Measurements from ENCODE around the gene LRRK1. TPM values are rescaled to one million over a fixed set of nuclear protein-coding genes. Genes with fewer than 3 reads are reported as not detected.

The LRRK1 gene
- total RNA-seq, 1 experiment from 2014 or later: 7.6 TPM

- no peak for TF ChIP-seq ATF6 (CRISPR knock-in tag; IDR thresholded peaks at IDR 0.05)
- TF ChIP-seq ZNF219 (CRISPR knock-in tag; IDR thresholded peaks at IDR 0.05; ENCODE audit: borderline replicate concordance): no peak
Measured at GRCh38 chr15:101054116-101054515, 135.0 kb downstream of the LRRK1 start (continued).

GRCh38 chr15:101054991-101055390 lies 135.8 kb downstream of the LRRK1 start:
- H3K9me3 Mint-ChIP-seq: peaks cover 19% of the 10 kb centered on the region
- peaks cover 18% of the 10 kb centered on the region for H3K4me1 Mint-ChIP-seq
- no peaks in the 10 kb centered on the region; the same call in none of the 2 replicates for H3K27me3 Mint-ChIP-seq (ENCODE audit: low read depth)
- DNase-seq (ENCODE audit: low spot score): no peak
- TF ChIP-seq OVOL2 (CRISPR knock-in tag; IDR thresholded peaks at IDR 0.05; ENCODE audit: borderline replicate concordance) (no peak), HMGXB4 (CRISPR knock-in tag; IDR thresholded peaks at IDR 0.05) (no peak), FOXK1 (CRISPR knock-in tag; IDR thresholded peaks at IDR 0.05) (no peak), SMAD4 (CRISPR knock-in tag; IDR thresholded peaks at IDR 0.05) (no peak), NFYB (CRISPR knock-in tag; conservative IDR thresholded peaks at IDR 0.05; ENCODE audit: low read depth) (no peak), FOXP4 (CRISPR knock-in tag; IDR thresholded peaks at IDR 0.05) (no peak), TEAD4 (CRISPR knock-in tag; IDR thresholded peaks at IDR 0.05) (no peak), AFF4 (CRISPR knock-in tag; IDR thresholded peaks at IDR 0.05; ENCODE audit: borderline replicate concordance) (no peak), CREM (CRISPR knock-in tag; IDR thresholded peaks at IDR 0.05) (no peak), JAZF1 (CRISPR knock-in tag; IDR thresholded peaks at IDR 0.05) (no peak), E2F4 (CRISPR knock-in tag; IDR thresholded peaks at IDR 0.05; ENCODE audit: borderline replicate concordance, low read depth) (no peak)
- no peak overlapping the region for H3K27ac Mint-ChIP-seq
- ChIA-PET CTCF (no interaction called here), POLR2A (no interaction called here)
- H3K4me3 Mint-ChIP-seq: no peak overlapping the region
- no peak for ATAC-seq
- peaks cover 27% of the 10 kb centered on the region for H3K36me3 Mint-ChIP-seq

Data from WTC11 (cell line).